ENCODE results near the gene SLIT3. TPM values are rescaled to one million over a fixed set of nuclear protein-coding genes. Genes with fewer than 3 reads are reported as not detected.
A peak's percentile ranks its signal among the peaks of the same experiment; 100 is the strongest.

The SLIT3 gene
- total and polyA plus RNA-seq, 5 donors from 2014 or later, result not detected

DNA sequence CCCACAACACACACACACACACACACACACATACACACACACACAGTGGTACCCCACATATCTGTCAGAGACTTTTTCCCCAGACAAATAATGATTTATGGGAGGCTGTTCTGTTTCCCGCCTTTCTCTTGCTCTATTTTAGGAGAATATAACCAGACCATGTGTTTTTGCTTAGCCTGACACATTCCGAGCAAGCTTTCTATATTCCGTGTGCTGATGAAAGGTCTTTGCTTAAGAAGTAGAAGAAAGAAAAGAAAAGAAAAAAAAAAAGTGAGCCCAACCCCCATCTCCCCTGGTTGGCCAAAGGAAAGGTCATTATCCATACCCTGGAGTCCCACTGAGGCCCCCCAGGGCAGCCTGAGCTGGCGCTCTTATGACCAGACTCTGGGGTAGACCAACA lies 338.6 kb downstream of the SLIT3 start:
- Histone ChIP-seq H3K27me3 (ENCODE audit: control insufficient read depth, insufficient read depth, low read length) (peaks cover 6% of the 10 kb centered on the region), H3K4me1 (ENCODE audit: control insufficient read depth, insufficient read depth, low read length, poor library complexity, severe bottlenecking) (no peaks in the 10 kb centered on the region), H3K9me3 (ENCODE audit: control insufficient read depth in 2 of 2, low read length in 2 of 2) (no peaks in the 10 kb centered on the region), H3K27ac (ENCODE audit: insufficient read depth, low read length, poor library complexity, severe bottlenecking) (no peak overlapping the region), H3K36me3 (ENCODE audit: control insufficient read depth, insufficient read depth, low read length) (no peaks in the 10 kb centered on the region), H3K4me3 (ENCODE audit: low read depth, low read length) (no peak overlapping the region)
- DNase-seq, result no peak
- H3K27me3 Mint-ChIP-seq, result peaks cover 4% of the 10 kb centered on the region
- no peak overlapping the region for H3K4me3 Mint-ChIP-seq
- no peak for ATAC-seq (ENCODE audit: low read depth in 2 of 2)
- no peaks in the 10 kb centered on the region for H3K36me3 Mint-ChIP-seq
- no peak overlapping the region for H3K27ac Mint-ChIP-seq
- H3K9me3 Mint-ChIP-seq, result peaks cover 0 to 2% (median 0%) of the 10 kb centered on the region in 7 donors
- no peaks in the 10 kb centered on the region for H3K4me1 Mint-ChIP-seq

DNA sequence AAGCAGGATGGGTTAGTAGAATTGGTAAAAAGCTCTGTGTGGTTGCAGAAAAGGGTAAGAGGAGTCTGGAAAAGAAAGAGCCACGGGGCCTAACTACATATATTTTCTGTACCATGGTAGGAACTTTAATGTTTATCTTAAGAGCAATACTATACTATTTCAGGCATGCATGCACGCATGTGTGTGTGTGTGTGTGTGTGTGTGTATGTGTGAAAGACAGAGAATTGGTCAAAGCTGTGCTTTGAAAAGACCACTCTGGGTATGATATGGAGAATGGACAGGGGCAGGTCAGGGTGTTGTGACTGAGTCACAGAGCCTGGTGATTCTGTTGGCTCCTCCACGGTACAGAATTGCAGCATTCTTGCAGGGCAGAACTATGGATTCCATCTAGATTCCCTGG lies 339.3 kb downstream of the SLIT3 start:
- Histone ChIP-seq H3K4me3 (ENCODE audit: low read depth, low read length) (no peak overlapping the region), H3K9me3 (ENCODE audit: control insufficient read depth in 2 of 2, low read length in 2 of 2) (no peaks in the 10 kb centered on the region), H3K4me1 (ENCODE audit: control insufficient read depth, insufficient read depth, low read length, poor library complexity, severe bottlenecking) (no peaks in the 10 kb centered on the region), H3K27ac (ENCODE audit: insufficient read depth, low read length, poor library complexity, severe bottlenecking) (no peak overlapping the region), H3K36me3 (ENCODE audit: control insufficient read depth, insufficient read depth, low read length) (no peaks in the 10 kb centered on the region), H3K27me3 (ENCODE audit: control insufficient read depth, insufficient read depth, low read length) (peaks cover 6% of the 10 kb centered on the region)
- no peaks in the 10 kb centered on the region for H3K4me1 Mint-ChIP-seq
- H3K27ac Mint-ChIP-seq, result peak overlapping the region in 1 of 3 donors; percentile 90
- peaks cover 4% of the 10 kb centered on the region for H3K27me3 Mint-ChIP-seq
- DNase-seq, result no peak
- no peaks in the 10 kb centered on the region for H3K36me3 Mint-ChIP-seq
- ATAC-seq (ENCODE audit: low read depth in 2 of 2), result no peak
- H3K9me3 Mint-ChIP-seq, result peaks cover 0 to 2% (median 0%) of the 10 kb centered on the region in 7 donors
- no peak overlapping the region for H3K4me3 Mint-ChIP-seq

DNA sequence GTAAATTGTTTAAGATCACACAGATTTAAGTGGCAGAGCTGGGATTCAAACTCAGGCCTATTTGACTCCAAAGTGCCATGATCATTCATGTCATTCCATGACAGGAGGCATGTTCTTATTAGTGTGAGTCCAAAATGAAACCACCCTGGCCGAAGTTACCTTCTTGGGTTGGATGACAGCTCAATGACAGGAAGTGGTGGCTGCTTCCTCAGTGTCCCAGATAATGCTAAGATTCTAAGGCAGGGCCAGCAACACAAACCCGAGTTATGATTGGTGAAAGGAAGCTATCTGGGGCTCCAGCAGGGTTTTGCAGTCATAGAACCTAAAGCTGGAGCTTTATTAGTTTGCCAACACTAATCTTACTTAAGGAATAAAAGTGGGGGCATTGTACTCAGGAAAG lies 340.4 kb downstream of the SLIT3 start:
- no peak overlapping the region for H3K27ac ChIP-seq (ENCODE audit: insufficient read depth, low read length, poor library complexity, severe bottlenecking)
- H3K9me3 Mint-ChIP-seq, result peaks cover 0 to 2% (median 0%) of the 10 kb centered on the region in 7 donors
- no peaks in the 10 kb centered on the region for H3K27me3 Mint-ChIP-seq
- H3K27me3 ChIP-seq (ENCODE audit: control insufficient read depth, insufficient read depth, low read length), result peaks cover 6% of the 10 kb centered on the region
- H3K4me3 Mint-ChIP-seq, result no peak overlapping the region
- ATAC-seq (ENCODE audit: low read depth in 2 of 2) (no peak), DNase-seq (peak in 1 of 3 donors; percentile 25)
- no peaks in the 10 kb centered on the region for H3K4me1 Mint-ChIP-seq
- H3K4me3 ChIP-seq (ENCODE audit: low read depth, low read length), result no peak overlapping the region
- no peaks in the 10 kb centered on the region for H3K36me3 ChIP-seq (ENCODE audit: control insufficient read depth, insufficient read depth, low read length)
- H3K36me3 Mint-ChIP-seq, result no peaks in the 10 kb centered on the region
- H3K27ac Mint-ChIP-seq, result no peak overlapping the region
- no peaks in the 10 kb centered on the region for H3K4me1 ChIP-seq (ENCODE audit: control insufficient read depth, insufficient read depth, low read length, poor library complexity, severe bottlenecking)
- no peaks in the 10 kb centered on the region for H3K9me3 ChIP-seq (ENCODE audit: control insufficient read depth in 2 of 2, low read length in 2 of 2)

DNA sequence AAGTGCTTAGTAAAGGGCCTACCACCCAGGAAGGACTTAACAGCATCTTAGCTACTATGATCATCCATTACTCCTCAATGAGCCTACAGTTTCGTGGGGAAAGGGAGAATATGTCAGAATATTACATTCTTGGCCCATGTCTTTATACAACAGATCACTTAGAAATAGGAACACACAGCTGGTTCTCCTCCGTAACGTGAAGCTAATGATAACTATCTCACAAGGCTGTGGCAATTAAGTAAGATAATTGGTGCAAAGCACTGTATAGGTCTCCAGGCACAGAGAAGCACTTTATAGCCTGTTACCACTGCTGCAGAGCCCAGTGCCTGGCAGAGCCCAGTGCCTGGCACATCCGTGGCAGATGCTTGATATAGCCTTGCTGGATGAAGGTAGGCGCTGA lies 347.6 kb downstream of the SLIT3 start:
- no peaks in the 10 kb centered on the region for H3K36me3 Mint-ChIP-seq
- no peaks in the 10 kb centered on the region for H3K27me3 ChIP-seq (ENCODE audit: control insufficient read depth, insufficient read depth, low read length)
- no peaks in the 10 kb centered on the region for H3K36me3 ChIP-seq (ENCODE audit: control insufficient read depth, insufficient read depth, low read length)
- H3K27me3 Mint-ChIP-seq, result no peaks in the 10 kb centered on the region
- no peak overlapping the region for H3K4me3 Mint-ChIP-seq
- no peak overlapping the region for H3K27ac Mint-ChIP-seq
- no peak overlapping the region for H3K27ac ChIP-seq (ENCODE audit: insufficient read depth, low read length, poor library complexity, severe bottlenecking)
- H3K4me3 ChIP-seq (ENCODE audit: low read depth, low read length), result no peak overlapping the region
- H3K4me1 Mint-ChIP-seq, result peaks cover 0 to 6% (median 0%) of the 10 kb centered on the region in 4 donors
- ATAC-seq (ENCODE audit: low read depth in 2 of 2) (no peak), DNase-seq (no peak)
- H3K9me3 Mint-ChIP-seq, result no peaks in the 10 kb centered on the region
- H3K9me3 ChIP-seq (ENCODE audit: control insufficient read depth in 2 of 2, low read length in 2 of 2), result no peaks in the 10 kb centered on the region
- H3K4me1 ChIP-seq (ENCODE audit: control insufficient read depth, insufficient read depth, low read length, poor library complexity, severe bottlenecking), result no peaks in the 10 kb centered on the region

DNA sequence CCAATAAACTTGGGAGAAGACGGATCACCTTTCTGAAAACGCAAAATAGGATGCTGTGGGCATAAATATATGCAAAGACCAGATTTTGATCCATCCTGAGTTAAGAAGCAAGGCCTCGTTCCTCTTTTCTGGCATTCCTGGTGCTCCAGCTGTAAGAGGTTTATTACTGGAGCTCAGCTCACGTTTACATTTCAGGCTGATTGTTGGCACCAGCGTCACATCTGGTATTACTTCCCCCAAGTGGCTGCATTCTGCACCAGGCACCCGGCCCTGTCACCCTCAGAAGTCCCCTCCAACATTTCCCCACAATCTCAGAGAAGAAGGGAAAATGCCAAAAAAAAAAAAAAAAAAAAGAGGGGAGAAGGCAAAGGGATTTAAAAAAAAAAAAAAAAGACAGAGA lies 348.7 kb downstream of the SLIT3 start:
- Histone ChIP-seq H3K27ac (ENCODE audit: insufficient read depth, low read length, poor library complexity, severe bottlenecking) (no peak overlapping the region), H3K4me1 (ENCODE audit: control insufficient read depth, insufficient read depth, low read length, poor library complexity, severe bottlenecking) (no peaks in the 10 kb centered on the region), H3K36me3 (ENCODE audit: control insufficient read depth, insufficient read depth, low read length) (no peaks in the 10 kb centered on the region), H3K27me3 (ENCODE audit: control insufficient read depth, insufficient read depth, low read length) (no peaks in the 10 kb centered on the region), H3K4me3 (ENCODE audit: low read depth, low read length) (no peak overlapping the region), H3K9me3 (ENCODE audit: control insufficient read depth in 2 of 2, low read length in 2 of 2) (no peaks in the 10 kb centered on the region)
- H3K4me1 Mint-ChIP-seq, result peaks cover 0 to 6% (median 0%) of the 10 kb centered on the region in 4 donors
- no peaks in the 10 kb centered on the region for H3K27me3 Mint-ChIP-seq
- no peaks in the 10 kb centered on the region for H3K36me3 Mint-ChIP-seq
- no peak overlapping the region for H3K4me3 Mint-ChIP-seq
- H3K27ac Mint-ChIP-seq, result no peak overlapping the region
- no peaks in the 10 kb centered on the region for H3K9me3 Mint-ChIP-seq
- DNase-seq, result no peak
- no peak for ATAC-seq (ENCODE audit: low read depth in 2 of 2)

DNA sequence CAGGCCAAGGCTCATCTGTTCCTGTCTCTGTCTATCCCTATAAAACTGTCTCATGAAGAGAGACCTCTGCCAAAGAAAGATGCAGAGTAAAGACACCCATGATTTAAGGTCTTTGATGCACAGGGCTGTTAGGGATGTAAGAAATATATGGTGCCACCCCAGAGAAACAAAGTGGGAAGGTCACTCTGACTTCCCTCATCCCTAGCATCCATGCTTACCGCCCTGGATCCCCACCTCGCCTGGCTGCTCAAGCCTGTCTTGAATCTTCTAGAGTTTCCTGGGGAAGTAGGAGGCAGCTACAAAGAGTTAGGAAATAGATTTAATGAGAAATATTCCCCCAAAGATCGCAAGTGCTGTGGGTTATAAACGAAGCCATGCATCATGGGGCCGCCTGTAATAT lies 349.2 kb downstream of the SLIT3 start:
- Mint-ChIP-seq H3K27me3 (no peaks in the 10 kb centered on the region), H3K9me3 (no peaks in the 10 kb centered on the region)
- no peak for ATAC-seq (ENCODE audit: low read depth in 2 of 2)

DNA sequence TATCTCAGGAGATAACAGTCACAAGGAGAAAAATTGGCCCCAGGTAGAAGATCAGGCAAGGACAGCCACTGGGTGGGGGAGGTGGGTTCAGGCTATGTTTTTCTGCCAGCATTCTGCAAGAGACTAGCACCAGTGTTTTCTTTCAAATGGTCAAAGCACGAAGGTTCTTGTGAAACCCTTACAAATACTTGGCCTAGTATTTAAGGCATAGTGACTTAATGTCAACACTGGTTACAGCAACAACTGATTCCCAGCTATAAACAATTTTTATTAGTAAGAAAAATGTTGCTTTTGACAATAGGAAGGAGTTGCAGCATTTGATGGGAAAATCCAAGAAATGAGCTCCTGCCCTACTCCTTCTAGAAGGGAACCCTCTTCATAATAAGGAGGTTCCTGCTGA lies 349.6 kb downstream of the SLIT3 start:
- Histone ChIP-seq H3K4me1 (ENCODE audit: control insufficient read depth, insufficient read depth, low read length, poor library complexity, severe bottlenecking) (no peaks in the 10 kb centered on the region), H3K36me3 (ENCODE audit: control insufficient read depth, insufficient read depth, low read length) (no peaks in the 10 kb centered on the region), H3K9me3 (ENCODE audit: control insufficient read depth in 2 of 2, low read length in 2 of 2) (no peaks in the 10 kb centered on the region), H3K27ac (ENCODE audit: insufficient read depth, low read length, poor library complexity, severe bottlenecking) (no peak overlapping the region), H3K27me3 (ENCODE audit: control insufficient read depth, insufficient read depth, low read length) (no peaks in the 10 kb centered on the region), H3K4me3 (ENCODE audit: low read depth, low read length) (no peak overlapping the region)
- H3K36me3 Mint-ChIP-seq, result no peaks in the 10 kb centered on the region
- ATAC-seq (ENCODE audit: low read depth in 2 of 2), result no peak
- no peak overlapping the region for H3K4me3 Mint-ChIP-seq
- H3K27ac Mint-ChIP-seq, result no peak overlapping the region
- DNase-seq, result no peak
- no peaks in the 10 kb centered on the region for H3K9me3 Mint-ChIP-seq
- H3K4me1 Mint-ChIP-seq, result peaks cover 0 to 6% (median 0%) of the 10 kb centered on the region in 4 donors
- H3K27me3 Mint-ChIP-seq, result no peaks in the 10 kb centered on the region

More for the DNA sequence above, 349.2 kb downstream of the SLIT3 start:
- Histone ChIP-seq H3K27ac (ENCODE audit: insufficient read depth, low read length, poor library complexity, severe bottlenecking) (no peak overlapping the region), H3K27me3 (ENCODE audit: control insufficient read depth, insufficient read depth, low read length) (no peaks in the 10 kb centered on the region), H3K4me1 (ENCODE audit: control insufficient read depth, insufficient read depth, low read length, poor library complexity, severe bottlenecking) (no peaks in the 10 kb centered on the region), H3K4me3 (ENCODE audit: low read depth, low read length) (no peak overlapping the region), H3K36me3 (ENCODE audit: control insufficient read depth, insufficient read depth, low read length) (no peaks in the 10 kb centered on the region), H3K9me3 (ENCODE audit: control insufficient read depth in 2 of 2, low read length in 2 of 2) (no peaks in the 10 kb centered on the region)
- H3K27ac Mint-ChIP-seq, result no peak overlapping the region
- no peaks in the 10 kb centered on the region for H3K36me3 Mint-ChIP-seq
- DNase-seq, result no peak
- peaks cover 0 to 6% (median 0%) of the 10 kb centered on the region in 4 donors for H3K4me1 Mint-ChIP-seq
- H3K4me3 Mint-ChIP-seq, result no peak overlapping the region

DNA sequence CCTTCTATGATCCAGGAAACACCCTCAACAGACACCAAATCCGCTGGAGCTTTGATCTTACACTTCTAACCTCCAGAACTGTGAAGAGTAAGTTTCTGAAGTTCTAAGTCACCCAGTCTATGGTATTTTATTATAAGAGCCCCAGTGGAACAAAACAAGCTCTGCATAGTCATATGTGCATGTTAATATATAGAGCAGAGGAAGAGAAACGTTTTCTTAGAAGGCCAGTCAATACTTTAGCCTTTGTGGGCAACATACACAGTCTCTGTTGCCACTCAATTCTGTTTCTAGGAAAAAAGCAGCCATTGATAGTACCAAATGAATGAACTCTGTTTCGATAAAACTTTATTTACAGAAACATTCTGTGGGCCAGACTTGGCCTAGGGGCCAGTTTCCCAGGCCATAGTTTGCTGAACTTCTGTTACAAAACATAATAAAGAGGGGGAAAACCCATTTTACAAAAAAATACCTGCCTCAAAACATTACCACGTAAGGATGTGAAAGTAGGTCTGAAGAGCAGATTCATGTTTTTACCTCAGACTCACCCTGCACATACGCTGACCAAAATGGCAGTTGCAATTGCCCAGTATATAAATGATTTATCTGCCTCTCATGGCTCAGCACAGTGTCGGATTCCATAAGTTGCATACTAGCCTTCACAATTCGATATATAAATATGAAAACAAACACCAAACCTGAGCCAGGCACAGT lies 350.5 kb downstream of the SLIT3 start:
- Histone ChIP-seq H3K27me3 (ENCODE audit: control insufficient read depth, insufficient read depth, low read length) (no peaks in the 10 kb centered on the region), H3K4me3 (ENCODE audit: low read depth, low read length) (no peak overlapping the region), H3K4me1 (ENCODE audit: control insufficient read depth, insufficient read depth, low read length, poor library complexity, severe bottlenecking) (no peaks in the 10 kb centered on the region), H3K27ac (ENCODE audit: insufficient read depth, low read length, poor library complexity, severe bottlenecking) (no peak overlapping the region), H3K9me3 (ENCODE audit: control insufficient read depth in 2 of 2, low read length in 2 of 2) (no peaks in the 10 kb centered on the region), H3K36me3 (ENCODE audit: control insufficient read depth, insufficient read depth, low read length) (no peaks in the 10 kb centered on the region)
- Mint-ChIP-seq H3K4me3 (no peak overlapping the region), H3K27me3 (no peaks in the 10 kb centered on the region), H3K9me3 (no peaks in the 10 kb centered on the region), H3K36me3 (no peaks in the 10 kb centered on the region), H3K4me1 (peaks cover 0 to 6% (median 0%) of the 10 kb centered on the region in 4 donors), H3K27ac (no peak overlapping the region)
- DNase-seq (peak in 1 of 3 donors; percentile 37), ATAC-seq (ENCODE audit: low read depth in 2 of 2) (no peak)

All from CD4-positive, CD25-positive, alpha-beta regulatory T cell (primary cell).